GM19043 (cell line): ENCODE results near the gene DOCK11.
"Not testable (repeated sequence)": the region's sequence is repeated elsewhere in the genome, so short reads cannot be mapped to it uniquely, and the experiment has no call there.

ENCODE experiments used
- ATAC-seq: cut with Tn5 transposase; IDR thresholded peaks from one replicate; pipeline ENCODE4 v1.9.1; 2021; ENCODE audit warnings: low read depth; ENCODE audit not compliant: unreplicated experiment

Gene DOCK11

DNA sequence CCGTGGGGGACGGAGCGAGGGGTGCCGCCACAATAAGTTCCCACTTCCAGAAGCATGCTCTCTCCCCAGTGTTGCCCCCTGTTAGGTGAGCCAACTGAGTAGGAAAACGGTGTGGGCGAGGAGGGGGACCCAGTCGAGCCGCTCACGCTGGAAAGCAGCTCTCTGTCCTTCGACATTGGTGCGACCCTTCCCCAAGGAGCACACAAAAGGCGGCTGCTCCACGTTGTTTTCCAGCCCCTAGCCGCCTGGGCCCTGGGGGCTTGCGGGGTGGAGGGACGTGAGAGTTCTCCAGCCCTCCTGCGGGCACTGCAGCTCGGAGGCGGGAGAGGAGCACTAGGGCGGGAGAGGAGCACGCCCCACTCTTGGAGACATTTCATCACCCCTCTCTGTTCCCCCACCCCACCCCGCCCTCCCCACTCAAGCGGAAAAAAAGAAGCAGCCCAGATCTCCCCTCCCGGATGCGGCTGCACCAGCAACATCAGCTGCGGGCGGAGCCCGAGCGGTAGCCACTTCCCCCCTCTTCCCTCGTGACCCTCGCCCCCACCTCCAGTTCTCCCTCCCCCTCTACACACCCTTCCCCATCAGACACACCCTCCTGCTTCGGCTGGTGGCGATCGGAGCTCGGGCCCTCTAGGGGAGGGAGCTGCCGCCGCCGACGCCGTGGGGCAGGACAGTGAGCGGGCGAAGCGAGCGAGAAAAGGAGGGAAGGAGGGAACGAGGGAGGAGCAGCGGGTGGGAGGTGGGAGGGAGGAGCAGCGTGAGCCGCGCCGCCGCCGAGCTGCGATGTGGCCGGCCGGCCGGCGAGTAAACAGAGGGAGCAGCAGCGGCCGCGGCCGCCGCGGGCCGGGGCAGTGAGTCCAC is at the start of gene DOCK11:
TSS of gene DOCK11 (plus strand) at position 755 of the 861 bp plus-strand sequence. CDS start 157 bp downstream, outside the sequence.
- peak; percentile 50 for ATAC-seq

DNA sequence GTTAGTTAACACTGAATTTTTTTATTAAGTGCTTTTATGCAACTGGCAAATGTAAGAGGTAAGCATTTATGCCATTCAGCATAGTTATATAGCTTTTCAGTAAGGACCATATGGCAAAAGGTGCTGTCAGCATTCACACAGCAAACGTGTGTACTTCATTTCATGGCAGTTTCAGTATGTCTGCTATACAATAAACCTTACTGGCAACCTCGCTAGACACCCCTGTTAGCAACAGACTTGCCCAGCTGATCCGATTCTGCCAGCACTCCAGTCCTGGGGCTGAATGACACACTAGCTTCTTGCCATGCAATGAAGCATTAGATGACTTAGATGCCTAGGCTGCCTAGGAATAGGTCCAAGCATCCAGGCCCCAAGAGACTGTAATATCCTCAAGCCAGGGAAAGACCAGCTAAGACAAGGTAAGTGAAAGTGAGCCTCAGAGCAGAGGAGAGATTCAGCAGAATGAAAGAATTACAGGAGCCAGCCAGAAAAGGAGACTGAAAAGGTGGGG is 47.3 kb upstream of the DOCK11 start:
- ATAC-seq = no peak

GRCh38 chrX:118455013-118455412 is 40.6 kb upstream of the DOCK11 start:
- no peak for ATAC-seq

DNA sequence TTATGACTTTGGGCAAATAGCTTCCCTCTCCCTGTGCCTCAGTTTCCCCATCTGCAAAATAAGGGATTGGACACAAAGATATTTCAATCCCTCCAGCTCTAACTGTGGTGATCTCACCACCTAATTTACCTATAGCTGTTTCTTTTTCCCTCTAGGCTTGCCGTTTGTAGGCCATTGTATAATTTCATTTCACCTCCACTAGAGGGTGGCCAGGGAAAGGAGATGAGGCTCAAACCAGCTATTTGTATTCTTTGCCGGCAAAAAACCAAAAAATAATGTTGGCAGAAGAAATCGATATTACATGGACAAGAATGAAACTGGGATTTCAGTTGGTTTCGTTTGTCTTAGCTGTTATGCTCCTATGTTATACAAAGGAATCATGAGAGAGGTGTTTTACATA is 36.1 kb upstream of the DOCK11 start:
- no peak for ATAC-seq

GRCh38 chrX:118464501-118464900 is 31.1 kb upstream of the DOCK11 start:
- no peak for ATAC-seq

DNA sequence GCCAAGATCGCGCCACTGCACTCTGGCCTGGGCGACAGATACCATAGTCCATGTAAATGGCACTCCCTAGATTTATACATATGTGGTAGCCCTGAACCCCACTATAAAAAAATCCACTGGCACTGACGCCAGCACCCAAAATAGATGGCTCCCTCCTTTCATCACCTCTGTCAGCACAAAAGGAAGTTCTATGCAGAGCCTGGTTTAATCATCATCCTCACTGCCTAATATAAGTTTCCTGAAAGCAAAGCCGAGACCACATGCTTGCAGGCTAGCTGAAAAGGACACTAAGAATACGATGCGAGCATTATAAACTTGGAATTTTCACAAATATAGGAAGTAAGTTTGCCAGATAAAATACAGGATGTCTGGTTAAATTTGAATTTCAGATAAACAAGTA is 27.5 kb upstream of the DOCK11 start:
- ATAC-seq = no peak

GRCh38 chrX:118470721-118471347 is 24.8 kb upstream of the DOCK11 start:
- not testable (repeated sequence) for ATAC-seq

DNA sequence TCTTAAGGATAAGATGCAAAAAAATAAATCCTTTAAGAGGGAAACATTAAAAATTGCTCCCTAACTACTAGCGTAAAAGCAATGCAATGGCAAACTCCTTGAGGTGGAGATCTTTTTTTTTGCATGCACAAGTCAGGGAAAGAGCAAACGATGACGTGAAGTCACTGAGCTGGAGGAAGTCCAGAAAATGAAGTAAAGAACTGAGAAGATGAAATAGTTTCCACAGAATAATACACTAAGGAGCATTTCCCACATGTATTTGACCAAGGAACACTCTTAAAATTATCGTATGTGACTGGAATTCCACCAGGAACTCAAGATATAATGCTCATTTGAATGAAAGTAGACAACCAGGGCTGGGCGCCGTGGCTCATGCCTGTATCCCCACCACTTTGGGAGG is 21.0 kb upstream of the DOCK11 start:
- ATAC-seq = no peak

- ATAC-seq = no peak
Measured at GRCh38 chrX:118475903-118476302, 19.7 kb upstream of the DOCK11 start.

DNA sequence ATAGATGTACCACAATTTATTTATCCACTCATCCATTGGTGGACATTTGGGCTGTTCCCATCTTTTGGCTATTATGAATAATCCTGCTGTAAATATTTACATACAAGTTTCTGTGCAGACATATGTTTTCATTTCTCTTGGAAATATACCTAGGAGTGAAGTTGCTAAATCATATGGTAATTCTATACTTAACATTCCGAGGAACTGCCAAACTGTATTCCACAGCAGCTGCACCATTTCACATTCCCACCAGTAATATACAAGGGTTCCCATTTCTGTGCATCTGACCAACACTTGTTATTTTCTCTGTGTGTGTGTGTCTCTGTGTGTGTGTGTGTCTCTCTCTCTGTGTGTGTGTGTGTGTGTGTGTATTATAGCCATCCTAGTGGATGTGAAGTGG is 15.4 kb upstream of the DOCK11 start:
- ATAC-seq = no peak

- ATAC-seq = not testable (repeated sequence)
Measured at GRCh38 chrX:118482384-118482783, 13.2 kb upstream of the DOCK11 start.

- ATAC-seq = no peak
Measured at GRCh38 chrX:118484216-118484903, 11.3 kb upstream of the DOCK11 start.

GRCh38 chrX:118486693-118487092 is 8.9 kb upstream of the DOCK11 start:
- ATAC-seq = not testable (repeated sequence)

DNA sequence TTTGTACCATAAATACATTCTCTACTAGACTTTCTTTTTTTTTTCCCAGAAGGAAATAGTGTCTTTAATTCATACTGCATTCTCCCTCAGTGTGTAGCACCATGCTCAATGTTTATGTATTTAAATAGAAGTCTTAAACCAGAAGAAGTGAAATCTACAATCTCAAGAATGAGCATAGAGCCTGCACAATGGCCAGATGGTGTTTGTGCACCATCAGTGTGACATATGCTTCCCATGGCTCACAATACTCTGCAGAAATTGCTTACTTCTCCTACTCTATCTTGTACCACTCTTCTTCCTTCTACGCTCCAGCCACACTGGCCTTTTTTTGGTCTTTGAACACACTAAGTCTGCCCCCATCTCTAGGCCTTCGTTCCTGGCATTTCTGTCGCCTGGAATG is 2.6 kb upstream of the DOCK11 start:
- no peak for ATAC-seq

DNA sequence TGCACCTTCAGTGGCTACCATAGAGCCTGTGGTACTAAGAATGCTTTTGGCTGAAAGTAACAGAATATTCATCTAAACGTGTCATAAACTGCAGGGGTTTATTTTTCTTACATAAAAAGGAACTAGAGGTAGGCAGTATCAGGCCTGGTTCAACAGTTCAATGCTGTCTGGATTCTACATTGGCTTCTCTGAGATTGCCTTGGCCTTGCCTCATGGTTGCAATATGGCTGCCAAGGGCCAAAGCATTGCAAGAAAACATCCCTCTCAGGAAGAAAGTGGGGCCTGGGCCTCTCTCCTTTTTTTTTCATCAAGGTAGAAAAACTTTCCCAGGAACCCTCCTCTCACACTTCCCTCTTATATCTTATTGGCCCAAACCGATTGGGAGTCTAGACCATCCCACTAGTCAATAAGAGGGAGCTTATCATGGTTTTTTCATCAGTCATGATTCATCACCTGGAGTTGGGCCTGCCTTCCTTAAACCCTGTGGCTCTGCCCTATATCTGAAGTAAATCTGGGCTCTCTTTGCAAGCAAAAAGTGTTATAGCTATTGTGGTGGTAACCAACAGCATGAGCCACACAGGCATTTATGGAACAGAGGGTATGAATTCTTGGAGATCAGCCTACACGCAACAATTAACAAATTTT is 1.8 kb upstream of the DOCK11 start:
- no peak for ATAC-seq

- peak; percentile 59 for ATAC-seq
Measured at GRCh38 chrX:118495958-118496762, 545 bp downstream of the DOCK11 start.

- ATAC-seq = peak; percentile 10
Measured at GRCh38 chrX:118496763-118497079, 1.1 kb downstream of the DOCK11 start.

DNA sequence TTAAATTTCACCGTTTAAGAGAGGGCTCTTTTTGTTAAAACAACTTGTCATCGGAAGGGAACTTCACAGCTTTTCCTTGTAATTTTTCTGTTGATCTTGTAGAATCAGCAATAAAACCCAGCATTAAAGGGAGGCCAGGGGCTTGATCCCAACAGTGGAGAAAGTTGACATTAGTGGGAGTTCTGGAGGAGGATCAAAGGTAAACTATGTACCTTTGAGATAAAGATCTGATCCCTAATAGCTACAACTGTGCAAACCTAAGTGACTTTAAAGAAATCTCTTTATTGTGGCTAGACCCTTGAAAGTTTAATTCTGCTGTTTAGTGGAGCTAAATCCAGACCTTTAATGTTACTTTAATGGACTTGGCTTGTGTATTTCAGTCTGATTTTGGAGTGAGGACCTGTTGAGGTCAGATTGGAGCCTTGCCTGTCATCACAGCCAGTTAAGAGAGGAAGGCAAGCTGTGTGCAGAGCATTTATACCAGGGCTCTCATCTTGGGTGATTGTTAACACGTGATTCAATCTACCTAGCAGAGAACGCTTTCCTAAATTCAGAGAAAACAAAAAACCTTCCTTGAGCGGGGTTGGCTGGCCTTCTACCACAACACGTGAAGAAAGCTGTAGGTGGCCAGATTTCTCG is 1.7 kb downstream of the DOCK11 start:
- ATAC-seq = no peak

- no peak for ATAC-seq
Measured at GRCh38 chrX:118498351-118498750, 2.7 kb downstream of the DOCK11 start.

DNA sequence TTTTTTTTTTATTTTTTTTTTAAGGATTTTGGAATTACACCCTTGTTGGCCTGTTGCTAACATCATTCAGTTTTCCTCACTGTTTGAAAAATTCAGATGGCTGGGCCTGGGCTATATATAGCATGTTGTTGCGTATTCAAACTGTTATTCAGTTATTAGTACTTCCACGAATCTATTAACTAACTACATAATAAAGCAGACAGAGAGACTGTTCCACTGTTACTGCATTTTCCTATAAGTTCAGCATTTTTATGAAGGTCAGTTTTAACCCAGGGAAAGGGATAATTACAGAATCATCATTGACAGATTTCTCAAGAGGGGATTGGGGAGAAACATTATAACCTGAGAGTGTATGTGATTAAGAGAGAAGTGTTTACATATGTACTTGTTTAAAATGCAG is 3.1 kb downstream of the DOCK11 start:
- no peak for ATAC-seq
